CD4-positive, alpha-beta memory T cell (primary cell): ENCODE measurements around the gene ASPN. TPM values are rescaled to one million over a fixed set of nuclear protein-coding genes. Genes with fewer than 3 reads are reported as not detected.

Source experiments
- CTCF ChIA-PET: fragments of 350-600 bp; sonication (Branson Sonifier 250); formaldehyde crosslinking; loops from one replicate; lab custom pipeline; 2021; ENCODE audit warnings: inconsistent platforms; ENCODE audit not compliant: partially characterized antibody; lab: Charles Lee
- POLR2A ChIA-PET: fragments of 350-600 bp; sonication (Branson Sonifier 250); formaldehyde crosslinking; loops from one replicate; lab custom pipeline; 2021; ENCODE audit not compliant: partially characterized antibody; lab: Charles Lee
- DNase-seq, 5 donors: peaks; one replicate each; pipeline versions ENCODE4 v3.0.0 to v3.0.0-alpha.2; 2020 to 2022; ENCODE audit warnings: mixed read lengths in 1 of 5
- H3K27ac ChIP-seq: one replicate; pipeline ENCODE4 v1.7.0; 2013; ENCODE audit warnings: low read depth, low read length
- H3K27me3 ChIP-seq: 2 replicates; pipeline ENCODE4 v1.7.0; 2013; ENCODE audit warnings: mild to moderate bottlenecking, low read length, moderate library complexity; ENCODE audit not compliant: insufficient read depth
- H3K36me3 ChIP-seq: 2 replicates; pipeline ENCODE4 v1.7.0; 2013; ENCODE audit warnings: mild to moderate bottlenecking, low read length, moderate library complexity; ENCODE audit not compliant: insufficient read depth
- H3K4me1 ChIP-seq: 2 replicates; pipeline ENCODE4 v1.7.0; 2013; ENCODE audit warnings: mild to moderate bottlenecking, low read length, moderate library complexity; ENCODE audit not compliant: insufficient read depth
- H3K4me3 ChIP-seq, 2 donors: one replicate each; pipeline ENCODE4 v1.7.0; 2013; ENCODE audit warnings: low read length in 2 of 2, mild to moderate bottlenecking in 1 of 2
- H3K9me3 ChIP-seq, 2 donors: one replicate each; pipeline ENCODE4 v1.7.0; 2013; ENCODE audit warnings: low read length in 2 of 2, control low read depth in 1 of 2; ENCODE audit not compliant: control insufficient read depth in 1 of 2
- H3K27ac Mint-ChIP-seq, 7 donors: one replicate each; pipeline ENCODE4 v1.8.0; 2020 to 2021; ENCODE audit warnings: mixed read lengths in 7 of 7, mild to moderate bottlenecking in 6 of 7, inconsistent platforms in 3 of 7, moderate library complexity in 3 of 7
- H3K27me3 Mint-ChIP-seq, 2 donors: one replicate each; pipeline ENCODE4 v1.8.0; 2020 to 2021; ENCODE audit warnings: mixed read lengths in 2 of 2
- H3K36me3 Mint-ChIP-seq, 2 donors: one replicate each; pipeline ENCODE4 v1.8.0; 2020 to 2021; ENCODE audit warnings: mixed read lengths in 2 of 2, inconsistent platforms in 1 of 2, mild to moderate bottlenecking in 1 of 2
- H3K4me1 Mint-ChIP-seq, 4 donors: one replicate each; pipeline ENCODE4 v1.8.0; 2020 to 2021; ENCODE audit warnings: mixed read lengths in 4 of 4, mild to moderate bottlenecking in 1 of 4
- H3K4me3 Mint-ChIP-seq, 8 donors: one replicate each; pipeline ENCODE4 v1.8.0; 2020 to 2021; ENCODE audit warnings: mixed read lengths in 8 of 8, mild to moderate bottlenecking in 7 of 8, moderate library complexity in 6 of 8, inconsistent platforms in 3 of 8
- H3K9me3 Mint-ChIP-seq, 8 donors: one replicate each; pipeline ENCODE4 v1.8.0; 2020 to 2021; ENCODE audit warnings: mixed read lengths in 8 of 8, mild to moderate bottlenecking in 5 of 8, inconsistent platforms in 3 of 8, moderate library complexity in 1 of 8
- intact Hi-C: fragments of 100-400 bp; cut with micrococcal nuclease; formaldehyde crosslinking; loops from one replicate; pipeline ENCODE4 v1.15.1; 2023
- polyA plus RNA-seq, 2 donors: library from polyadenylated mRNA; unstranded; fragments of 300-500 nt; fragmentation: Illumina TruSeq; gene quantifications; one replicate each; pipeline ENCODE4 v1.2.3, GENCODE V29; 2021
- total RNA-seq, 2 experiments: library from RNA; stranded (reverse); gene quantifications; one replicate each; pipeline ENCODE4 v1.2.3, GENCODE V29; 2021

Gene ASPN
- total and polyA plus RNA-seq, 4 experiments from 2014 or later, result not detected

- Mint-ChIP-seq H3K27ac (peak overlapping the region in 1 of 7 donors; percentile 5), H3K4me3 (no peak overlapping the region), H3K27me3 (no peaks in the 10 kb centered on the region), H3K4me1 (peaks cover 0 to 3% (median 1%) of the 10 kb centered on the region in 4 donors), H3K36me3 (no peaks in the 10 kb centered on the region), H3K9me3 (no peaks in the 10 kb centered on the region)
- Histone ChIP-seq H3K9me3 (no peaks in the 10 kb centered on the region), H3K27me3 (no peaks in the 10 kb centered on the region), H3K4me1 (no peaks in the 10 kb centered on the region), H3K27ac (no peak overlapping the region), H3K36me3 (no peaks in the 10 kb centered on the region), H3K4me3 (no peak overlapping the region)
- DNase-seq, result no peak
- ChIA-PET CTCF (no interaction called here), POLR2A (no interaction called here)
- intact Hi-C loops, result no loop called here
Observed at GRCh38 chr9:92483627-92484545, 1.6 kb upstream of the ASPN start.

- DNase-seq, result no peak
- POLR2A ChIA-PET, result no interaction called here
- Mint-ChIP-seq H3K4me3 (no peak overlapping the region), H3K36me3 (no peaks in the 10 kb centered on the region), H3K27me3 (no peaks in the 10 kb centered on the region), H3K27ac (no peak overlapping the region), H3K4me1 (peaks cover 0 to 3% (median 1%) of the 10 kb centered on the region in 4 donors), H3K9me3 (no peaks in the 10 kb centered on the region)
- no peaks in the 10 kb centered on the region for H3K4me1 ChIP-seq
- CTCF ChIA-PET, result no interaction called here
- no peaks in the 10 kb centered on the region for H3K36me3 ChIP-seq
- H3K27ac ChIP-seq, result no peak overlapping the region
- H3K4me3 ChIP-seq, result no peak overlapping the region
- intact Hi-C loops, result no loop called here
- H3K27me3 ChIP-seq, result no peaks in the 10 kb centered on the region
- H3K9me3 ChIP-seq, result no peaks in the 10 kb centered on the region
Observed at GRCh38 chr9:92482805-92483204, 499 bp upstream of the ASPN start.

GRCh38 chr9:92480986-92481633 lies 1.2 kb downstream of the ASPN start:
- no peak overlapping the region for H3K27ac ChIP-seq
- no peaks in the 10 kb centered on the region for H3K9me3 Mint-ChIP-seq
- H3K27me3 ChIP-seq, result no peaks in the 10 kb centered on the region
- no peaks in the 10 kb centered on the region for H3K36me3 ChIP-seq
- no peaks in the 10 kb centered on the region for H3K4me1 ChIP-seq
- H3K4me1 Mint-ChIP-seq, result peaks cover 0 to 3% (median 1%) of the 10 kb centered on the region in 4 donors
- H3K9me3 ChIP-seq, result no peaks in the 10 kb centered on the region
- H3K36me3 Mint-ChIP-seq, result no peaks in the 10 kb centered on the region
- H3K27me3 Mint-ChIP-seq, result no peaks in the 10 kb centered on the region
- no peak overlapping the region for H3K4me3 ChIP-seq
- intact Hi-C loops, result no loop called here
- ChIA-PET POLR2A (interaction anchor here (0.8 kb wide), 1 partner anchor 13 kb away, joined by 3 read pairs; no protein-coding TSS in a partner anchor), CTCF (no interaction called here)
- no peak for DNase-seq
- no peak overlapping the region for H3K27ac Mint-ChIP-seq
- no peak overlapping the region for H3K4me3 Mint-ChIP-seq

GRCh38 chr9:92480291-92480771 lies 2.0 kb downstream of the ASPN start:
- H3K4me1 Mint-ChIP-seq, result peaks cover 0 to 3% (median 1%) of the 10 kb centered on the region in 4 donors
- H3K27ac Mint-ChIP-seq, result no peak overlapping the region
- no peaks in the 10 kb centered on the region for H3K9me3 ChIP-seq
- no peak overlapping the region for H3K4me3 Mint-ChIP-seq
- intact Hi-C loops, result no loop called here
- no peaks in the 10 kb centered on the region for H3K27me3 Mint-ChIP-seq
- POLR2A ChIA-PET, result interaction anchor here (0.6 to 0.8 kb wide), 2 partner anchors 12 to 45 kb away, joined by 3 read pairs; no protein-coding TSS in a partner anchor
- no peaks in the 10 kb centered on the region for H3K27me3 ChIP-seq
- CTCF ChIA-PET, result no interaction called here
- H3K36me3 ChIP-seq, result no peaks in the 10 kb centered on the region
- H3K36me3 Mint-ChIP-seq, result no peaks in the 10 kb centered on the region
- no peak overlapping the region for H3K27ac ChIP-seq
- no peak overlapping the region for H3K4me3 ChIP-seq
- no peak for DNase-seq
- no peaks in the 10 kb centered on the region for H3K9me3 Mint-ChIP-seq
- no peaks in the 10 kb centered on the region for H3K4me1 ChIP-seq

GRCh38 chr9:92479346-92479745 lies 3.0 kb downstream of the ASPN start:
- Histone ChIP-seq H3K27me3 (no peaks in the 10 kb centered on the region), H3K4me1 (no peaks in the 10 kb centered on the region), H3K36me3 (no peaks in the 10 kb centered on the region), H3K4me3 (no peak overlapping the region), H3K9me3 (no peaks in the 10 kb centered on the region), H3K27ac (no peak overlapping the region)
- H3K4me3 Mint-ChIP-seq, result no peak overlapping the region
- H3K27ac Mint-ChIP-seq, result no peak overlapping the region
- no peaks in the 10 kb centered on the region for H3K9me3 Mint-ChIP-seq
- no peak for DNase-seq
- H3K4me1 Mint-ChIP-seq, result peaks cover 0 to 3% (median 1%) of the 10 kb centered on the region in 4 donors
- intact Hi-C loops, result no loop called here
- CTCF ChIA-PET, result no interaction called here
- H3K27me3 Mint-ChIP-seq, result no peaks in the 10 kb centered on the region
- no peaks in the 10 kb centered on the region for H3K36me3 Mint-ChIP-seq
- POLR2A ChIA-PET, result no interaction called here

GRCh38 chr9:92478783-92479182 lies 3.5 kb downstream of the ASPN start:
- H3K36me3 ChIP-seq, result no peaks in the 10 kb centered on the region
- ChIA-PET CTCF (no interaction called here), POLR2A (no interaction called here)
- DNase-seq, result no peak
- no peak overlapping the region for H3K4me3 Mint-ChIP-seq
- H3K4me3 ChIP-seq, result no peak overlapping the region
- no peaks in the 10 kb centered on the region for H3K27me3 ChIP-seq
- no peak overlapping the region for H3K27ac Mint-ChIP-seq
- H3K9me3 ChIP-seq, result no peaks in the 10 kb centered on the region
- H3K27ac ChIP-seq, result no peak overlapping the region
- H3K9me3 Mint-ChIP-seq, result no peaks in the 10 kb centered on the region
- H3K4me1 ChIP-seq, result no peaks in the 10 kb centered on the region
- peaks cover 0 to 3% (median 1%) of the 10 kb centered on the region in 4 donors for H3K4me1 Mint-ChIP-seq
- no peaks in the 10 kb centered on the region for H3K27me3 Mint-ChIP-seq
- no peaks in the 10 kb centered on the region for H3K36me3 Mint-ChIP-seq
- intact Hi-C loops, result no loop called here

GRCh38 chr9:92476962-92477361 lies 5.3 kb downstream of the ASPN start:
- no peak for DNase-seq
- Histone ChIP-seq H3K36me3 (no peaks in the 10 kb centered on the region), H3K27me3 (no peaks in the 10 kb centered on the region), H3K4me1 (no peaks in the 10 kb centered on the region), H3K9me3 (no peaks in the 10 kb centered on the region), H3K27ac (no peak overlapping the region), H3K4me3 (no peak overlapping the region)
- H3K27me3 Mint-ChIP-seq, result no peaks in the 10 kb centered on the region
- no peak overlapping the region for H3K4me3 Mint-ChIP-seq
- POLR2A ChIA-PET, result no interaction called here
- H3K27ac Mint-ChIP-seq, result no peak overlapping the region
- H3K4me1 Mint-ChIP-seq, result peaks cover 0 to 3% (median 1%) of the 10 kb centered on the region in 4 donors
- CTCF ChIA-PET, result interaction anchor here (0.9 kb wide), 1 partner anchor 9 kb away, joined by 3 read pairs; no protein-coding TSS in a partner anchor
- no peaks in the 10 kb centered on the region for H3K9me3 Mint-ChIP-seq
- intact Hi-C loops, result no loop called here
- H3K36me3 Mint-ChIP-seq, result no peaks in the 10 kb centered on the region
